ENCODE data around the gene PAPSS1.

PAPSS1 gene

GRCh38 chr4:107743532-107743931 lies 23.5 kb upstream of the PAPSS1 start:
- no peak overlapping the region for H3K27ac ChIP-seq (replicated peaks)
- TF ChIP-seq REST (IDR thresholded peaks at IDR 0.05; ENCODE audit: insufficient replicate concordance, low read depth) = no peak
- no peak for TF ChIP-seq GABPA (IDR thresholded peaks at IDR 0.05; ENCODE audit: low read depth)
- no peak for TF ChIP-seq CTCF (IDR thresholded peaks at IDR 0.05; ENCODE audit: insufficient read depth, low read length)
- TF ChIP-seq SPI1 (IDR thresholded peaks at IDR 0.05; ENCODE audit: borderline replicate concordance, low read depth) = no peak
- no peak for TF ChIP-seq POLR2AphosphoS5 (IDR thresholded peaks at IDR 0.05; ENCODE audit: low read depth)
- no peak overlapping the region for H3K4me3 ChIP-seq (replicated peaks; ENCODE audit: insufficient read depth, low read length)
- DNase-seq (ENCODE audit: low read depth in 1 of 2, low spot score in 1 of 2) = no peak
- no peaks in the 10 kb centered on the region for H3K27me3 ChIP-seq (ENCODE audit: insufficient read depth, poor library complexity, severe bottlenecking)

GRCh38 chr4:107742791-107743190 lies 22.8 kb upstream of the PAPSS1 start:
- DNase-seq (ENCODE audit: low read depth in 1 of 2, low spot score in 1 of 2) = no peak
- no peaks in the 10 kb centered on the region for H3K27me3 ChIP-seq (ENCODE audit: insufficient read depth, poor library complexity, severe bottlenecking)
- TF ChIP-seq SPI1 (IDR thresholded peaks at IDR 0.05; ENCODE audit: borderline replicate concordance, low read depth) = no peak
- TF ChIP-seq GABPA (IDR thresholded peaks at IDR 0.05; ENCODE audit: low read depth) = no peak
- TF ChIP-seq POLR2AphosphoS5 (IDR thresholded peaks at IDR 0.05; ENCODE audit: low read depth) = no peak
- no peak overlapping the region for H3K27ac ChIP-seq (replicated peaks)
- H3K4me3 ChIP-seq (replicated peaks; ENCODE audit: insufficient read depth, low read length) = no peak overlapping the region

GRCh38 chr4:107742196-107742595 lies 22.2 kb upstream of the PAPSS1 start:
- Histone ChIP-seq H3K27ac (replicated peaks) (no peak overlapping the region), H3K4me3 (replicated peaks; ENCODE audit: insufficient read depth, low read length) (no peak overlapping the region), H3K27me3 (ENCODE audit: insufficient read depth, poor library complexity, severe bottlenecking) (no peaks in the 10 kb centered on the region)
- DNase-seq (ENCODE audit: low read depth in 1 of 2, low spot score in 1 of 2) = no peak
- TF ChIP-seq REST (IDR thresholded peaks at IDR 0.05; ENCODE audit: insufficient replicate concordance, low read depth) (no peak), SPI1 (IDR thresholded peaks at IDR 0.05; ENCODE audit: borderline replicate concordance, low read depth) (no peak), POLR2AphosphoS5 (IDR thresholded peaks at IDR 0.05; ENCODE audit: low read depth) (no peak), GABPA (IDR thresholded peaks at IDR 0.05; ENCODE audit: low read depth) (no peak), CTCF (IDR thresholded peaks at IDR 0.05; ENCODE audit: insufficient read depth, low read length) (no peak)

GRCh38 chr4:107740950-107741701 lies 21.1 kb upstream of the PAPSS1 start:
- Histone ChIP-seq H3K27me3 (ENCODE audit: insufficient read depth, poor library complexity, severe bottlenecking) (no peaks in the 10 kb centered on the region), H3K4me3 (replicated peaks; ENCODE audit: insufficient read depth, low read length) (no peak overlapping the region), H3K27ac (replicated peaks) (no peak overlapping the region)
- TF ChIP-seq REST (IDR thresholded peaks at IDR 0.05; ENCODE audit: insufficient replicate concordance, low read depth) (no peak), POLR2AphosphoS5 (IDR thresholded peaks at IDR 0.05; ENCODE audit: low read depth) (no peak), GABPA (IDR thresholded peaks at IDR 0.05; ENCODE audit: low read depth) (no peak), SPI1 (IDR thresholded peaks at IDR 0.05; ENCODE audit: borderline replicate concordance, low read depth) (no peak), CTCF (IDR thresholded peaks at IDR 0.05; ENCODE audit: insufficient read depth, low read length) (no peak)
- DNase-seq (ENCODE audit: low read depth in 1 of 2, low spot score in 1 of 2) = no peak
